HepG2 (cell line): ENCODE results near the gene TBC1D22A. TPM values are rescaled to one million over a fixed set of nuclear protein-coding genes. Genes with fewer than 3 reads are reported as not detected.

Source experiments
- BRCA1 ChIP-seq: sonication (generic); formaldehyde crosslinking; IDR thresholded peaks from 2 replicates; pipeline ENCODE4 v1.4.0; 2020; ENCODE audit warnings: missing genetic modification reagents
- DNMT3B ChIP-seq: conservative IDR thresholded peaks from 2 replicates; pipeline ENCODE4 v1.6.1; 2016; ENCODE audit warnings: missing biosample characterization, control low read depth
- KMT2A ChIP-seq: sonication (generic); formaldehyde crosslinking; IDR thresholded peaks from 2 replicates; pipeline ENCODE4 v1.4.0; 2020; ENCODE audit warnings: missing genetic modification reagents
- MAFF ChIP-seq: IDR thresholded peaks from 2 replicates; pipeline ENCODE4 v1.6.1; 2011; ENCODE audit warnings: low read depth, low read length, improper control_type of control experiment
- NR2F6 ChIP-seq, 2 experiments: IDR thresholded peaks; 2 replicates each; pipeline ENCODE4 v1.6.1; 2016; ENCODE audit warnings: antibody characterized with exemption in 1 of 2, mild to moderate bottlenecking in 1 of 2
- RXRA ChIP-seq: sonication (generic); formaldehyde crosslinking; IDR thresholded peaks from 2 replicates; pipeline ENCODE4 v1.5.1; 2020; ENCODE audit warnings: missing genetic modification reagents
- SIX4 ChIP-seq: sonication (generic); formaldehyde crosslinking; IDR thresholded peaks from 2 replicates; pipeline ENCODE4 v1.4.0; 2020; ENCODE audit warnings: missing genetic modification reagents
- SOX5 ChIP-seq: IDR thresholded peaks from 2 replicates; pipeline ENCODE4 v1.6.1; 2016; ENCODE audit warnings: borderline replicate concordance
- TBX2 ChIP-seq: sonication (generic); formaldehyde crosslinking; IDR thresholded peaks from 2 replicates; pipeline ENCODE4 v1.5.0; 2020; ENCODE audit warnings: missing genetic modification reagents, mild to moderate bottlenecking, borderline replicate concordance
- ZNF136 ChIP-seq: sonication (generic); formaldehyde crosslinking; IDR thresholded peaks from 2 replicates; pipeline ENCODE4 v1.8.1; 2022; ENCODE audit warnings: low read depth, mild to moderate bottlenecking, moderate library complexity, missing genetic modification reagents
- ZNF234 ChIP-seq: sonication (generic); formaldehyde crosslinking; conservative IDR thresholded peaks from 2 replicates; pipeline ENCODE4 v1.5.1; 2020; ENCODE audit warnings: mild to moderate bottlenecking, missing genetic modification reagents
- ZNF274 ChIP-seq: sonication (generic); formaldehyde crosslinking; IDR thresholded peaks from 2 replicates; pipeline ENCODE4 v1.5.1; 2020; ENCODE audit warnings: mild to moderate bottlenecking, missing genetic modification reagents
- ZNF530 ChIP-seq: sonication (generic); formaldehyde crosslinking; IDR thresholded peaks from 2 replicates; pipeline ENCODE4 v1.5.0; 2020; ENCODE audit warnings: low read depth, mild to moderate bottlenecking, missing genetic modification reagents
- ZNF567 ChIP-seq: sonication (generic); formaldehyde crosslinking; IDR thresholded peaks from 2 replicates; pipeline ENCODE4 v1.8.1; 2023; ENCODE audit warnings: mild to moderate bottlenecking, missing genetic modification reagents, borderline replicate concordance
- ZNF724P ChIP-seq: sonication (generic); formaldehyde crosslinking; IDR thresholded peaks from 2 replicates; pipeline ENCODE4 v1.8.0; 2022; ENCODE audit warnings: missing genetic modification reagents, borderline replicate concordance
- ZNF850 ChIP-seq: sonication (generic); formaldehyde crosslinking; conservative IDR thresholded peaks from 2 replicates; pipeline ENCODE4 v1.9.0; 2021; ENCODE audit warnings: mild to moderate bottlenecking, missing genetic modification reagents
- ZNF891 ChIP-seq: sonication (generic); formaldehyde crosslinking; IDR thresholded peaks from 2 replicates; pipeline ENCODE4 v1.5.0; 2020; ENCODE audit warnings: mild to moderate bottlenecking, missing genetic modification reagents
- polyA plus RNA-seq, 8 experiments: library from polyadenylated mRNA; depleted of rRNA in 3 of 8; stranded (reverse) in 7 of 8; unstranded in 1 of 8; fragments of >200 nt; fragmentation: Illumina TruSeq in 4 of 8; extraction: Trizol in 4 of 8; gene quantifications; 2 replicates each; pipeline versions ENCODE4 v1.2.1 to v1.2.3, GENCODE V29; 2011 to 2016; ENCODE audit warnings: low read depth in 4 of 8, missing spikeins in 1 of 8, mixed read lengths in 1 of 8; ENCODE audit not compliant: insufficient read depth in 1 of 8
- total RNA-seq, 5 experiments: library from RNA; depleted of rRNA; stranded (reverse); fragments of >200 nt; fragmentation: Illumina TruSeq; extraction: Trizol; gene quantifications; 2 replicates each; pipeline ENCODE4 v1.2.3, GENCODE V29; 2016; ENCODE audit warnings: low read depth in 1 of 5
- TF ChIP-seq, protein P1 (sequence below): IDR thresholded peaks from 2 replicates; pipeline ENCODE4 v1.6.1; 2016; ENCODE audit warnings: low read depth, control low read depth
- TF ChIP-seq, protein P2 (sequence below): sonication (generic); formaldehyde crosslinking; IDR thresholded peaks from 2 replicates; pipeline ENCODE4 v1.8.0; 2023; ENCODE audit warnings: mild to moderate bottlenecking, missing genetic modification reagents
- TF ChIP-seq, protein P3 (sequence below): sonication (generic); formaldehyde crosslinking; conservative IDR thresholded peaks from 2 replicates; pipeline ENCODE4 v1.8.0; 2022; ENCODE audit warnings: low read depth, missing genetic modification reagents
- TF ChIP-seq, protein P4 (sequence below): sonication (generic); formaldehyde crosslinking; IDR thresholded peaks from 2 replicates; pipeline ENCODE4 v1.8.1; 2023; ENCODE audit warnings: mild to moderate bottlenecking, missing genetic modification reagents
- TF ChIP-seq, protein P5 (sequence below): sonication (generic); formaldehyde crosslinking; IDR thresholded peaks from 2 replicates; pipeline ENCODE4 v1.4.0; 2020; ENCODE audit warnings: mild to moderate bottlenecking, missing genetic modification reagents

Gene TBC1D22A
- total and polyA plus RNA-seq, 2 of the 13 experiments (the other 11 are each of a cell fraction or from before 2014, with no cell fraction given), result 17.3 to 18.0 TPM

DNA sequence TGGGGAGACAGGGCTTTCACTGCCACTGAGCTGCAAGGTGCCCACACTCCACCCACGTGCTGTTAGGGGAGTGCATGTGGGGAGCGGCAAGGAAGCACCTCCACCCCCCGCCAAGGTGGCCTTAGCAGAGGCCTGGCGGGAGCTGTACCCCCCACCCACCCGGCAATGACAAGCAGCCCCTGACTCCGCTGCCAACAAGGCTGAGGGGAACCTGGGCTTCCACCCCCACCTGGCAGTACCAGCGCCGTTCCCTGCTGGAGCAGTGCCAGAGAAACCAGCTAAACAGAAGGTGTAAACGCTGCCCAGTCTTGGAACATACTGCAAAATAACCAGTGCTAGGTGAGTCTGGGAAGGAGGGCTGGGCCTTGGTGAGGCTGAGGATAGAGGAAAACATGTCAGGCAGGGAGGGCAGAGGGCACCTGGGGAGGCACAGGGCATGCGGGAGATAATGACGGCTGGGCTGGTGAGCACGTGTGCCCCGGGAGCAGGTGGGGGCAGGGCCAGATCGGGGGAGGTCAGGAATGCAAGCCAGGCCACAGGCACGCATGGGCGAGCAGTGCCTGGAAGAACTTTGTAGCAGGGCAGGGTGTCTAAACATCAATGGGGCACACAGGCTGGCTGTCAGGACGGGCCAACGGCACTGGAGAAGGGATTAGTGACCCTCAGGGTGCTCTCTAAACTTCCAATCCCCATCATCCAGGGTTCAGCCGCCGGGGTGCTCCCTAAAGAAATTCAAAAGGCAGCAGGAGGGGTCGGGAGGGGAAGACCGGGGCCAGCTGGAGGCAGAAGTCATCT, 31.0 kb upstream of the TBC1D22A start (continued):
- TF ChIP-seq ZNF234 (CRISPR knock-in tag), result 0 out of 2 replicates have a peak, but pooled peaks have one; percentile 15
- TF ChIP-seq, protein P1, sequence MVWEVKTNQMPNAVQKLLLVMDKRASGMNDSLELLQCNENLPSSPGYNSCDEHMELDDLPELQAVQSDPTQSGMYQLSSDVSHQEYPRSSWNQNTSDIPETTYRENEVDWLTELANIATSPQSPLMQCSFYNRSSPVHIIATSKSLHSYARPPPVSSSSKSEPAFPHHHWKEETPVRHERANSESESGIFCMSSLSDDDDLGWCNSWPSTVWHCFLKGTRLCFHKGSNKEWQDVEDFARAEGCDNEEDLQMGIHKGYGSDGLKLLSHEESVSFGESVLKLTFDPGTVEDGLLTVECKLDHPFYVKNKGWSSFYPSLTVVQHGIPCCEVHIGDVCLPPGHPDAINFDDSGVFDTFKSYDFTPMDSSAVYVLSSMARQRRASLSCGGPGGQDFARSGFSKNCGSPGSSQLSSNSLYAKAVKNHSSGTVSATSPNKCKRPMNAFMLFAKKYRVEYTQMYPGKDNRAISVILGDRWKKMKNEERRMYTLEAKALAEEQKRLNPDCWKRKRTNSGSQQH (CRISPR knock-in tag), result peak; percentile 75; the same call in 1 of the 2 replicates
- no peak for TF ChIP-seq ZNF567 (CRISPR knock-in tag)
- peak; percentile 58 for TF ChIP-seq ZNF891 (CRISPR knock-in tag)
- peak; percentile 94 for TF ChIP-seq TBX2 (CRISPR knock-in tag)
- TF ChIP-seq SOX5, result peak; percentile 92
- TF ChIP-seq, protein P2, sequence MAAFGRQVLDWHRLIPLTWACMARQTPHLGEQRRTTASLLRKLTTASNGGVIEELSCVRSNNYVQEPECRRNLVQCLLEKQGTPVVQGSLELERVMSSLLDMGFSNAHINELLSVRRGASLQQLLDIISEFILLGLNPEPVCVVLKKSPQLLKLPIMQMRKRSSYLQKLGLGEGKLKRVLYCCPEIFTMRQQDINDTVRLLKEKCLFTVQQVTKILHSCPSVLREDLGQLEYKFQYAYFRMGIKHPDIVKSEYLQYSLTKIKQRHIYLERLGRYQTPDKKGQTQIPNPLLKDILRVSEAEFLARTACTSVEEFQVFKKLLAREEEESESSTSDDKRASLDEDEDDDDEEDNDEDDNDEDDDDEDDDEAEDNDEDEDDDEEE (CRISPR knock-in tag), result 0 out of 2 replicates have a peak, but pooled peaks have one; percentile 44
- TF ChIP-seq ZNF274 (CRISPR knock-in tag), result no peak; the same call in 1 of the 2 replicates
- no peak for TF ChIP-seq ZNF136
- TF ChIP-seq ZNF724P (CRISPR knock-in tag), result peak; percentile 93
- no peak for TF ChIP-seq BRCA1 (CRISPR knock-in tag)
- no peak for TF ChIP-seq SIX4 (CRISPR knock-in tag)
- peak; percentile 94 for TF ChIP-seq NR2F6 (IDR thresholded peaks at IDR 0.05)
- peak; percentile 99 for TF ChIP-seq NR2F6 (CRISPR knock-in tag; IDR thresholded peaks at IDR 0.05)
- no peak for TF ChIP-seq ZNF850 (CRISPR knock-in tag)
- TF ChIP-seq, protein P3, sequence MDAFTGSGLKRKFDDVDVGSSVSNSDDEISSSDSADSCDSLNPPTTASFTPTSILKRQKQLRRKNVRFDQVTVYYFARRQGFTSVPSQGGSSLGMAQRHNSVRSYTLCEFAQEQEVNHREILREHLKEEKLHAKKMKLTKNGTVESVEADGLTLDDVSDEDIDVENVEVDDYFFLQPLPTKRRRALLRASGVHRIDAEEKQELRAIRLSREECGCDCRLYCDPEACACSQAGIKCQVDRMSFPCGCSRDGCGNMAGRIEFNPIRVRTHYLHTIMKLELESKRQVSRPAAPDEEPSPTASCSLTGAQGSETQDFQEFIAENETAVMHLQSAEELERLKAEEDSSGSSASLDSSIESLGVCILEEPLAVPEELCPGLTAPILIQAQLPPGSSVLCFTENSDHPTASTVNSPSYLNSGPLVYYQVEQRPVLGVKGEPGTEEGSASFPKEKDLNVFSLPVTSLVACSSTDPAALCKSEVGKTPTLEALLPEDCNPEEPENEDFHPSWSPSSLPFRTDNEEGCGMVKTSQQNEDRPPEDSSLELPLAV (CRISPR knock-in tag), result no peak
- TF ChIP-seq RXRA (CRISPR knock-in tag), result peak; percentile 98
- TF ChIP-seq, protein P4, sequence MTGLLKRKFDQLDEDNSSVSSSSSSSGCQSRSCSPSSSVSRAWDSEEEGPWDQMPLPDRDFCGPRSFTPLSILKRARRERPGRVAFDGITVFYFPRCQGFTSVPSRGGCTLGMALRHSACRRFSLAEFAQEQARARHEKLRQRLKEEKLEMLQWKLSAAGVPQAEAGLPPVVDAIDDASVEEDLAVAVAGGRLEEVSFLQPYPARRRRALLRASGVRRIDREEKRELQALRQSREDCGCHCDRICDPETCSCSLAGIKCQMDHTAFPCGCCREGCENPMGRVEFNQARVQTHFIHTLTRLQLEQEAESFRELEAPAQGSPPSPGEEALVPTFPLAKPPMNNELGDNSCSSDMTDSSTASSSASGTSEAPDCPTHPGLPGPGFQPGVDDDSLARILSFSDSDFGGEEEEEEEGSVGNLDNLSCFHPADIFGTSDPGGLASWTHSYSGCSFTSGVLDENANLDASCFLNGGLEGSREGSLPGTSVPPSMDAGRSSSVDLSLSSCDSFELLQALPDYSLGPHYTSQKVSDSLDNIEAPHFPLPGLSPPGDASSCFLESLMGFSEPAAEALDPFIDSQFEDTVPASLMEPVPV (CRISPR knock-in tag), result 0 out of 2 replicates have a peak, but pooled peaks have one; percentile 38
- peak; percentile 69; the same call in 1 of the 2 replicates for TF ChIP-seq KMT2A (CRISPR knock-in tag)
- TF ChIP-seq MAFF, result no peak
- no peak for TF ChIP-seq ZNF530 (CRISPR knock-in tag)
- no peak for TF ChIP-seq DNMT3B (CRISPR knock-in tag)
- TF ChIP-seq, protein P5, sequence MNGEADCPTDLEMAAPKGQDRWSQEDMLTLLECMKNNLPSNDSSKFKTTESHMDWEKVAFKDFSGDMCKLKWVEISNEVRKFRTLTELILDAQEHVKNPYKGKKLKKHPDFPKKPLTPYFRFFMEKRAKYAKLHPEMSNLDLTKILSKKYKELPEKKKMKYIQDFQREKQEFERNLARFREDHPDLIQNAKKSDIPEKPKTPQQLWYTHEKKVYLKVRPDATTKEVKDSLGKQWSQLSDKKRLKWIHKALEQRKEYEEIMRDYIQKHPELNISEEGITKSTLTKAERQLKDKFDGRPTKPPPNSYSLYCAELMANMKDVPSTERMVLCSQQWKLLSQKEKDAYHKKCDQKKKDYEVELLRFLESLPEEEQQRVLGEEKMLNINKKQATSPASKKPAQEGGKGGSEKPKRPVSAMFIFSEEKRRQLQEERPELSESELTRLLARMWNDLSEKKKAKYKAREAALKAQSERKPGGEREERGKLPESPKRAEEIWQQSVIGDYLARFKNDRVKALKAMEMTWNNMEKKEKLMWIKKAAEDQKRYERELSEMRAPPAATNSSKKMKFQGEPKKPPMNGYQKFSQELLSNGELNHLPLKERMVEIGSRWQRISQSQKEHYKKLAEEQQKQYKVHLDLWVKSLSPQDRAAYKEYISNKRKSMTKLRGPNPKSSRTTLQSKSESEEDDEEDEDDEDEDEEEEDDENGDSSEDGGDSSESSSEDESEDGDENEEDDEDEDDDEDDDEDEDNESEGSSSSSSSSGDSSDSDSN (CRISPR knock-in tag), result peak; percentile 85
